Measurements from ENCODE around the gene SOBP. TPM values are rescaled to one million over a fixed set of nuclear protein-coding genes. Genes with fewer than 3 reads are reported as not detected.

SOBP gene
- polyA plus RNA-seq, 2 of the 4 experiments (the other 2 are of a cell fraction) = 0.18 to 0.53 TPM

DNA sequence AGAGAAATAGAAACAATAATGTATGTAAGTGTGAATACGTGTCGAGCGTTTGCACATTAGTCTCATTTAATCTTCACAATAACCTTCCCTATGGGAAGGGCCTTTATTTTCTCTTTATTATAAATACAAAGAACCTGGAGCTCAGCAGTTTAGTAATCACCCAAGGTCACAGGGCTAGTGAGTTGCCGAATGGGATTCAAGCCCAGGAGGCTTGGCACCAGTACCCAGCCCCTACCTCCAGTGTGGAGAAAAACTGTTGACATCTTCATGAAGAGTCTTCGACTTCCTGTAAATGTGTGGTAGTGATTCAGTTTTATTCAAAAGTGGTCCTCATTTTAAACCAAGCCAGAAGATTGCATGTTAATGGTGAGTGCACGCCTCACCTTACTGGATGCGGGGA lies 171.4 kb downstream of the SOBP start:
- TF ChIP-seq FOSB (CRISPR knock-in tag; IDR thresholded peaks at IDR 0.05) (no peak), EP300 (IDR thresholded peaks at IDR 0.05) (no peak), MAZ (IDR thresholded peaks at IDR 0.05; ENCODE audit: borderline replicate concordance, low read depth, low read length) (no peak), ZFP36 (IDR thresholded peaks at IDR 0.05; ENCODE audit: borderline replicate concordance, partially characterized antibody) (no peak), ESRRA (IDR thresholded peaks at IDR 0.05; ENCODE audit: borderline replicate concordance, low read length) (no peak), CHD4 (IDR thresholded peaks at IDR 0.05; ENCODE audit: borderline replicate concordance) (no peak)
- H3K4me2 ChIP-seq = no peak overlapping the region
- H3K27ac ChIP-seq = no peak overlapping the region
- WGBS (ENCODE audit: missing lambda C conversion rate) = 79% methylated on average over 7 of the region's 7 CpGs
- no peaks in the 10 kb centered on the region for H3K9me3 ChIP-seq
- no peaks in the 10 kb centered on the region for H3K4me1 ChIP-seq
- ATAC-seq (no peak), DNase-seq (ENCODE audit: low read depth in 1 of 2, low spot score in 1 of 2) (no peak), FAIRE-seq (no peak)
- POLR2A ChIA-PET = no interaction called here
- H3K4me3 ChIP-seq = no peak overlapping the region
- CTCF ChIA-PET = no interaction called here

DNA sequence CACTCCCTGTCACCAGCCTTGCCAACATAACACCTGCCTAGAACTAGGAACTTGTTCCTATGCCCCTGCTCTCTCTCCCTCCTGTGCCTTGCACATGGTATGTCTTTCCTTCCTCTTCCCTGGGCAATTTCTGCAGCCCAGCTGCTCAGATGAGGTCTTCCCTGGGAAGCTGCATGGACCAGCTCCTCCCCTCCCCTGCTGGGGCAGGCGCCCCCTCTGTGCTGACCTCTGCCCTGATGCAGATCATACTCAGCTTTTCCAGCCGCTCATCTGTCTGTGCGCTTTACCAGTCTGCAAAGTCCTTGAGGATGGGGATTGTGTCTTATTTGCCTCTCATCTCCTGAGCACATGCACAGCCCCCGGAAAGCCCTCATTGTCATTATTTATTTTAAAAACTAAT lies 172.4 kb downstream of the SOBP start:
- DNase-seq (ENCODE audit: low read depth in 1 of 2, low spot score in 1 of 2) (no peak), FAIRE-seq (no peak), ATAC-seq (no peak)
- Histone ChIP-seq H3K4me2 (no peak overlapping the region), H3K4me1 (no peaks in the 10 kb centered on the region), H3K9me3 (no peaks in the 10 kb centered on the region), H3K27ac (no peak overlapping the region), H3K4me3 (no peak overlapping the region)
- ChIA-PET CTCF (no interaction called here), POLR2A (no interaction called here)
- TF ChIP-seq RFX5 (IDR thresholded peaks at IDR 0.05) = no peak
- no peak for TF ChIP-seq CEBPB (IDR thresholded peaks at IDR 0.05)
- TF ChIP-seq, protein P1, sequence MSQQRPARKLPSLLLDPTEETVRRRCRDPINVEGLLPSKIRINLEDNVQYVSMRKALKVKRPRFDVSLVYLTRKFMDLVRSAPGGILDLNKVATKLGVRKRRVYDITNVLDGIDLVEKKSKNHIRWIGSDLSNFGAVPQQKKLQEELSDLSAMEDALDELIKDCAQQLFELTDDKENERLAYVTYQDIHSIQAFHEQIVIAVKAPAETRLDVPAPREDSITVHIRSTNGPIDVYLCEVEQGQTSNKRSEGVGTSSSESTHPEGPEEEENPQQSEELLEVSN (IDR thresholded peaks at IDR 0.05; ENCODE audit: borderline replicate concordance, low read depth) = no peak
- TF ChIP-seq, protein P2, sequence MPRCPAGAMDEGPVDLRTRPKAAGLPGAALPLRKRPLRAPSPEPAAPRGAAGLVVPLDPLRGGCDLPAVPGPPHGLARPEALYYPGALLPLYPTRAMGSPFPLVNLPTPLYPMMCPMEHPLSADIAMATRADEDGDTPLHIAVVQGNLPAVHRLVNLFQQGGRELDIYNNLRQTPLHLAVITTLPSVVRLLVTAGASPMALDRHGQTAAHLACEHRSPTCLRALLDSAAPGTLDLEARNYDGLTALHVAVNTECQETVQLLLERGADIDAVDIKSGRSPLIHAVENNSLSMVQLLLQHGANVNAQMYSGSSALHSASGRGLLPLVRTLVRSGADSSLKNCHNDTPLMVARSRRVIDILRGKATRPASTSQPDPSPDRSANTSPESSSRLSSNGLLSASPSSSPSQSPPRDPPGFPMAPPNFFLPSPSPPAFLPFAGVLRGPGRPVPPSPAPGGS (IDR thresholded peaks at IDR 0.05) = no peak
- no peak for TF ChIP-seq CHD2 (IDR thresholded peaks at IDR 0.05; ENCODE audit: low read length, partially characterized antibody)
- TF ChIP-seq POLR2AphosphoS2 (conservative IDR thresholded peaks at IDR 0.05; ENCODE audit: low read length) = no peak
- no peak for TF ChIP-seq CBX8 (IDR thresholded peaks at IDR 0.05)
- TF ChIP-seq, protein P3, sequence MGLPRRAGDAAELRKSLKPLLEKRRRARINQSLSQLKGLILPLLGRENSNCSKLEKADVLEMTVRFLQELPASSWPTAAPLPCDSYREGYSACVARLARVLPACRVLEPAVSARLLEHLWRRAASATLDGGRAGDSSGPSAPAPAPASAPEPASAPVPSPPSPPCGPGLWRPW (IDR thresholded peaks at IDR 0.05) = no peak
- no peak for TF ChIP-seq RNF2 (IDR thresholded peaks at IDR 0.05; ENCODE audit: borderline replicate concordance, low read depth)
- TF ChIP-seq ZC3H11A (IDR thresholded peaks at IDR 0.05) = no peak
- TF ChIP-seq, protein P4, sequence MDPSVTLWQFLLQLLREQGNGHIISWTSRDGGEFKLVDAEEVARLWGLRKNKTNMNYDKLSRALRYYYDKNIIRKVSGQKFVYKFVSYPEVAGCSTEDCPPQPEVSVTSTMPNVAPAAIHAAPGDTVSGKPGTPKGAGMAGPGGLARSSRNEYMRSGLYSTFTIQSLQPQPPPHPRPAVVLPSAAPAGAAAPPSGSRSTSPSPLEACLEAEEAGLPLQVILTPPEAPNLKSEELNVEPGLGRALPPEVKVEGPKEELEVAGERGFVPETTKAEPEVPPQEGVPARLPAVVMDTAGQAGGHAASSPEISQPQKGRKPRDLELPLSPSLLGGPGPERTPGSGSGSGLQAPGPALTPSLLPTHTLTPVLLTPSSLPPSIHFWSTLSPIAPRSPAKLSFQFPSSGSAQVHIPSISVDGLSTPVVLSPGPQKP (IDR thresholded peaks at IDR 0.05; ENCODE audit: low read depth, low read length) = no peak
- TF ChIP-seq, protein P5, sequence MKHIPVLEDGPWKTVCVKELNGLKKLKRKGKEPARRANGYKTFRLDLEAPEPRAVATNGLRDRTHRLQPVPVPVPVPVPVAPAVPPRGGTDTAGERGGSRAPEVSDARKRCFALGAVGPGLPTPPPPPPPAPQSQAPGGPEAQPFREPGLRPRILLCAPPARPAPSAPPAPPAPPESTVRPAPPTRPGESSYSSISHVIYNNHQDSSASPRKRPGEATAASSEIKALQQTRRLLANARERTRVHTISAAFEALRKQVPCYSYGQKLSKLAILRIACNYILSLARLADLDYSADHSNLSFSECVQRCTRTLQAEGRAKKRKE (CRISPR knock-in tag; IDR thresholded peaks at IDR 0.05; ENCODE audit: low read depth) = no peak
- no peak for TF ChIP-seq PHF8 (IDR thresholded peaks at IDR 0.05; ENCODE audit: borderline replicate concordance, low read depth)
- no peak for TF ChIP-seq HOXB5 (CRISPR knock-in tag; IDR thresholded peaks at IDR 0.05)
- TF ChIP-seq TFCP2L1 (CRISPR knock-in tag; IDR thresholded peaks at IDR 0.05) = no peak
- TF ChIP-seq HOXB13 (CRISPR knock-in tag; IDR thresholded peaks at IDR 0.05; ENCODE audit: low read depth) = no peak
- TF ChIP-seq, protein P6, sequence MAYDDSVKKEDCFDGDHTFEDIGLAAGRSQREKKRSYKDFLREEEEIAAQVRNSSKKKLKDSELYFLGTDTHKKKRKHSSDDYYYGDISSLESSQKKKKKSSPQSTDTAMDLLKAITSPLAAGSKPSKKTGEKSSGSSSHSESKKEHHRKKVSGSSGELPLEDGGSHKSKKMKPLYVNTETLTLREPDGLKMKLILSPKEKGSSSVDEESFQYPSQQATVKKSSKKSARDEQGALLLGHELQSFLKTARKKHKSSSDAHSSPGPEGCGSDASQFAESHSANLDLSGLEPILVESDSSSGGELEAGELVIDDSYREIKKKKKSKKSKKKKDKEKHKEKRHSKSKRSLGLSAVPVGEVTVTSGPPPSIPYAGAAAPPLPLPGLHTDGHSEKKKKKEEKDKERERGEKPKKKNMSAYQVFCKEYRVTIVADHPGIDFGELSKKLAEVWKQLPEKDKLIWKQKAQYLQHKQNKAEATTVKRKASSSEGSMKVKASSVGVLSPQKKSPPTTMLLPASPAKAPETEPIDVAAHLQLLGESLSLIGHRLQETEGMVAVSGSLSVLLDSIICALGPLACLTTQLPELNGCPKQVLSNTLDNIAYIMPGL (CRISPR knock-in tag; IDR thresholded peaks at IDR 0.05; ENCODE audit: borderline replicate concordance) = no peak
- 44% methylated on average over 4 of the region's 4 CpGs for WGBS (ENCODE audit: missing lambda C conversion rate)

Data from A549 (cell line).